ENCODE data around the gene RAB22A. TPM values are rescaled to one million over a fixed set of nuclear protein-coding genes. Genes with fewer than 3 reads are reported as not detected.

RAB22A gene
- total RNA-seq, 1 experiment from 2014 or later: 22.8 TPM

DNA sequence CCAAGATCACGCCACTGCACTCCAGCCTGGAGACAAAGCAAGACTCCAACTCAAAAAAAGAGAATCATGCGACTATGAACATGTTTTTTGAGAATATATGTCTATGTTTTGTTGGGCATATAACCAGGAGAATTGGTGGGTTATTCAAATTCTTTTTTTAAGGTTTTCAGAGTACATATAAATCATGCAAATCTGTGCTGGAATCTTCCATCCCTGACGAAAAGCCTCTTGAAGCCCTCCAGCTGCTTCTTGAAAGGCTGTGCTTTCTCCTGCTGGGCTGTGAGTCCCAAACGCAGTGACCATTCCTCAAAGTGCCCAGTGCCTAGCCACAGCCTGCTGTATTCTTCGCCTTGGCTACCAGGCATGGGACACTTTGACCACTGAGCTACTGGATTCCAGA, 9.2 kb upstream of the RAB22A start:
- DNase-seq (ENCODE audit: extremely low read depth, low read depth): no peak

DNA sequence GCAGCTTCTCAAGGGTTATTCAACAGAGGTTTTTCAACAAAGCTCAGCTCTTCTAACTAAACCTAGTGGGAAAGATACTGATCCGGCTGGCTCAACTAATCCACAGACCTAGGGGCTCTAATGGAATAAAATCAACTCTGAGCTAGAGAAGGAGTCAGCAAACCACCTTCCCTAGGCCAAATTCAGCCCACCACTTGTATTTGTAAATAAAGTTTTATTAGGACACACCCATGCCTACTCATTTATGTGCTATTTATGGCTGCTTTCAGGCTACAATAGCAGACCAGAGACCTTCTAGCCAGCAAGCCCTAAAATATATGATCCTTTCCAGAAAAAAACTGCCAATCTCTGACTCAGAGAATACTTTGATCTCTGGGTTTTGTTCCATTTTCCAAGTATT, 6.0 kb upstream of the RAB22A start:
- DNase-seq (ENCODE audit: extremely low read depth, low read depth): no peak

DNA sequence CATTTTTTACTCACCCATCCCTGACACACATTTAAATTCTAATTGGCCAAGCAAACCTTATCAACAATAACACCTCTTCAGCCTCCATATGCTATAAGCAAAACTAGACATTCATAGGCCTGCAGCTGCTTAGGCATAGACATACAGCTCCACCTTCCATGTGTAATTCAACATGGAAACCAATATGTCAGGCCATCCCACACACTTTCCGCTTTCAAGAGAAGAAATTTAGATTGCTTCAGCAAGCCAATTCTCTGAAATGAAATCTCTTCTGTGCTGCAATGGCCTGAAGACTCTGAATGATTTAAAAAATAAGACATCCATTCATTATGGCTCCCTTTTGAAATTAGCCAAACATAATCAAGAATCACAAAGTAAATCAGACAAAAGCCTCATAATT, 4.5 kb upstream of the RAB22A start:
- DNase-seq (ENCODE audit: extremely low read depth, low read depth): no peak

DNA sequence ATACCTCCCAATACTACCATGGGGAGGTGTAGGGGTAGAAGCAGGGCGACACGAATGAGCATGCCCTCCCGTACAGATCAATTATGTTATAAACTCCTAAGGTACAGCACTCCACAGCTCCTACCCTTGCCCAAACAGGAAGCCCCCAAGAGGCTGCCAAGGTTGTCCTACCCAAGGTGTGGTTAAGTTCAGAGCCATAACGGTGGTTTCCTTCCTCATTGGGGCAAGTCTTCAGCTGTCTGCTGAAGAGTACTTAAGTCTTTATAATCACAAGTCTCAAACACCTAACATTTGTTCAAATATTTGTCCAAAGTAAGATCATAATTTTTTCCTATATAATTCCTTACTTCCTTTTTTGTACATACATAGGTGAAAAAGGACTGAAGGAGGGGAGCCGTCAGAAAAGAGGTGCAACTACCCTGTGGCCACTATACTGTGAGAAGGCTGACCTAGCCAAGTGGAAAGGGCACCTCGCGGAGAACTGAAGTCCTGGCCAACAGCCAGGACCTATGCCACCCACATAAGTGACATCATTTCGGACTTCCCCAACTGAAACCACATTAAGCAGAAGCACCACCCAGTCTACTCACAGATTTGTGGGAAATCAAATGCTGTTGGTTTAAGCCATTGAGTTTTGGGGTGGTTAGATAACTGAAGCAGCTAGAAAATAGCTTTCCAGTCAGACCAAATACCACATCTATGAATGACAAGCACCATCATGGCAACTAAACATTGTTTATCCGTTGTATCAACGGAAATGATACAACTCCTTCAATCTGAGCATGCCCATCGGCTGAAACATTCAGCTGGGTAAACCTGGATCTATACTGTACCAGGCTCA, 2.9 kb upstream of the RAB22A start:
- DNase-seq (ENCODE audit: extremely low read depth, low read depth): peak; percentile 18

- DNase-seq (ENCODE audit: extremely low read depth, low read depth): no peak
Observed at GRCh38 chr20:58307270-58307669, 2.2 kb upstream of the RAB22A start.

DNA sequence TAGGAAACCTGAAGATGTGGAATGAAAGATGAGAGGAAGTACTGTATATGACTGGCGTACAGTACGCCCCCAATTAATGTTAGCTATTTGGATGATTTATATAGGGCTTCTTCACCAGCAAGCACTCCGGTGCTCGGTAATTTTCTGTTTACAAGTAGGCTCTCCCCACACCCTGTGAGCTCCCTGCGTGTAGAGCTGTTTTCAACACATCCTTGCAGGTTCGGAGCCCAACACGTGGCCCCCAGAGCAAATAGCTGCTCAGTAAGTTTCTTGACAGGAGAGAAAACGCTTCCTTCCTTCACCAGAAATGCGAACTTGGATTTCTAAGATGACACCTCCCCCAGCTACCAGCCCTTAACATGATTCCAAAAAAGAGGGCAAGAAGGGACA, 1.2 kb upstream of the RAB22A start:
- DNase-seq (ENCODE audit: extremely low read depth, low read depth): no peak

- peak; percentile 33 for DNase-seq (ENCODE audit: extremely low read depth, low read depth)
Observed at GRCh38 chr20:58308680-58309527, 611 bp upstream of the RAB22A start.

GRCh38 chr20:58310291-58310782, 822 bp downstream of the RAB22A start:
- peak; percentile 14 for DNase-seq (ENCODE audit: extremely low read depth, low read depth)

DNA sequence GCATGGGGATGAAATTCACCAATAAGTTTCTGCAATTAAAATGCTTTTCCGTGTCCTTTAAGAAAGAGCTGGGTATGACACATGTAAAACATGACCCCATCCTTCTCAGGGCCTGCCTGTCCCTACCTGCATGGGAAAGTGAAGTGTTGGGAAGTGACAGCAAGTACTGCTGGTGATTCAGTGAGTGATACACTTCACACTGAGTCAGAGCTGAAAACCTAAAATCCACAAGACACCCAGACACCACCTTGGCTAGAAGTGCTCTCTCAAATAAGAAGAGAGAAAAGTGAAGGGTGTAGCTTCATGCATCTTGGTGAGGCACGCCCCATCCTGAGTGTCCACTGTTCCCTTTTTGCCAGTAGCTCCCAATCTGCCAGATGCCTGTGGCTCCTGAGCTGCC, 3.3 kb downstream of the RAB22A start:
- no peak for DNase-seq (ENCODE audit: extremely low read depth, low read depth)

GRCh38 chr20:58313396-58313795, 3.9 kb downstream of the RAB22A start:
- DNase-seq (ENCODE audit: extremely low read depth, low read depth): no peak

DNA sequence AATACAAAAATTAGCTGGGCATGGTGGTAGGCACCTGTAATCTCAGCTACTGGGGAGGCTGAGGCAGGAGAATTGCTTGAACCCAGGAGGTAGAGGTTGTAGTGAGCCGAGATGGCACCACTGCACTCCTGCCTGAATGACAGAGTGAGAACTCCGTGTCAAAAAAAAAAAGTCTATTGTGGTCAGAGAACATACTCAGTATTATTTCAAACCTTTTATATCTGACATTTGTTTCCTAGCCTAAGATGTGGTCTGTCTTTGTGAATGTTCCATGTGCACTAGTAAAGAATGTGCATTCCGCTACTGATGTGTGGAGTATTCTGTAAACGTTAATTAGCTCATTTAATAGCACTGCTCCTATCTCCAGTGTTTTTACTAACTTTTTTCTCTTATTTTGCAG, 11.7 kb downstream of the RAB22A start:
- no peak for DNase-seq (ENCODE audit: extremely low read depth, low read depth)

DNA sequence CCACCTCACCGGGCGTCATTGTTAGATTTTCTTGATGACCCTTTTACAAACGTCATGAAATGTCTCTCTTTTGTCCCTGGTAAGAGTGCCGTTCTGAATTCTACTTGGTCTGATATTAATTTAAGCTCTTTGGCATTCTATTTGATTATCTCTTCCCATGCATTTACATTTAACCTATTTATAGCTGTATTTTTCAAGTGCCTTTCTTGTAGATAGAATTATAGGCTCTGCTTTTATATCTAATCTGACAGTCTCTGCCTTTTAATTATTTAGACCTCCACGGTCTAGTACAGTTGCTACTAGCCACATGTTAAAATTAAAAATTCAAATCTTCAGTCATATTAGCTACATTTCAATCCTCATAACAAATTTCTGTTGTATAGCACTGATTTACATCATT, 12.6 kb downstream of the RAB22A start:
- DNase-seq (ENCODE audit: extremely low read depth, low read depth): no peak

DNA sequence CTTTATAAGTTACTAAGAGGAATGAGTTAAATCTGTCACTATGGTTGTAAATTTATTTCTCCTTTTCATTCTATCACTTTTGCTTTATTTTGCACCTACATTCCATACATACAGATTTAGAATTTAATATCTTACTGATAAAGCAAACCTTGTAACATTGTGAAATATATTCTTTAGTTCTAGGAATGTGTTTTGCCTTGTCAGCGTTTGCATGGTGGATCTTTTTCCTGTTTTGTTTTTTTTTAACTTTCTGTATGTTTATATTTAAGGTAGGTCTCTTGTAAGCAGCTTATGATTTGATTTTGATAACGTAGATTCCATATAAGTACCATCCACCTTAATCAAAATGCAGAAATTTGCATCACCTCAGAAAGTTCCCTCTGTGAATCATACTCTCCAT, 16.4 kb downstream of the RAB22A start:
- no peak for DNase-seq (ENCODE audit: extremely low read depth, low read depth)

GRCh38 chr20:58327211-58327610, 17.7 kb downstream of the RAB22A start:
- no peak for DNase-seq (ENCODE audit: extremely low read depth, low read depth)

GRCh38 chr20:58328836-58329235, 19.3 kb downstream of the RAB22A start:
- no peak for DNase-seq (ENCODE audit: extremely low read depth, low read depth)

- no peak for DNase-seq (ENCODE audit: extremely low read depth, low read depth)
Observed at GRCh38 chr20:58329711-58330110, 20.2 kb downstream of the RAB22A start.

GRCh38 chr20:58330249-58330648, 20.7 kb downstream of the RAB22A start:
- DNase-seq (ENCODE audit: extremely low read depth, low read depth): no peak

GRCh38 chr20:58330687-58331086, 21.2 kb downstream of the RAB22A start:
- DNase-seq (ENCODE audit: extremely low read depth, low read depth): no peak

GRCh38 chr20:58331961-58332551, 22.5 kb downstream of the RAB22A start:
- no peak for DNase-seq (ENCODE audit: extremely low read depth, low read depth)

DNA sequence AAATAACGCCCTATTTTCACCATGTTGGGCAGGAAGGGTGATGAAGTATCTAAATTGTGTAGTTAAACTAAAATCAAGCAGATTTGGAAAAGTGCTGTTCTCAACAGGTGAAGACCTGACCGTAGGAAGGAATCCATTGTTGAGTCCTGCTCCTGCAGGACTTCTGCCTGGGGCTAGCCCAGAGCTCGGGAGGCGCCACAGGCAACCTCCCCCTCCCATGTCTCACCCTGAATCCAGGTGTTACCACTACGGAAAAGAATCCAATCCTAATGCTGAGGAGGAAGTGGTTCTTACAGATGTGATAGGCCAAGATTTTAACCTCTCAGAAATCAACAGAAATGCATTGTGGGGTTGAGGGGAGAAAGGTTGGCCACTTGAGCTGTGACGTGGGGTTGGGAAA, 30.2 kb downstream of the RAB22A start:
- no peak for DNase-seq (ENCODE audit: extremely low read depth, low read depth)

GRCh38 chr20:58340151-58340550, 30.6 kb downstream of the RAB22A start:
- DNase-seq (ENCODE audit: extremely low read depth, low read depth): no peak

Data from NCI-H460 (cell line).